GM12872 (cell line): ENCODE results near the gene CDK19.

Experiments used
- TF ChIP-seq, protein P1 (sequence below): IDR thresholded peaks from 3 replicates; pipeline ENCODE4 v1.5.1; 2011; ENCODE audit warnings: low read depth, mild to moderate bottlenecking, low read length, moderate library complexity; ENCODE audit not compliant: insufficient read depth

The CDK19 gene

DNA sequence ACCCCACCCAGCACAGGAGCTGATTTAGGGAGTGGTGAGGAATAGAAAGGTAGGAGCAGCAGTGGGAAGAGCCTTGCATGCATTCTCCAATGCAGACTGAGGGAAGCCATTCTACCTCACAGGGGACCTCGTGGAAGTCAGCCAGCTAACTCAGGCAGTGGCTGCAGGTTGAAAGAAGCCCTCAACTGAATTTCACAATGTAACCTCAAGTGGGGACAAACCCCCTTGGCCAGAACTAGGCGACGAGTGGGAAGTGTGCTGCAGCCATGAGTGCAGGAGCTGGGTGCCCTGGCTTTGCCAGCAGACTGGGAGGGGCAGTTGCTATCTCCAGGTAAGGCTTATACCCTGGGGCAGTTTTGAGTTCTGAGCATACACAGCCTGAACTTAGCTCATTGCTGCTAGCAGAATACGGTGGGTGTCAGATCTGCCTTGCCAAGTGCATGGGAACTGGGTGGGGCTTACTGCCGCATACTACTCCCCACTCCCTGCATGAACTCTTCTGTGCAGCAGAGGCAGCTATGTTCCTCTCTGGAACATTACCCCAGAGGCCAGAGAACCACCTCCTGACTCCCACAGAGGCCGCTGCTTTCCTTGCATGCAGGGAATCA, 126.5 kb downstream of the CDK19 start:
- TF ChIP-seq, protein P1, sequence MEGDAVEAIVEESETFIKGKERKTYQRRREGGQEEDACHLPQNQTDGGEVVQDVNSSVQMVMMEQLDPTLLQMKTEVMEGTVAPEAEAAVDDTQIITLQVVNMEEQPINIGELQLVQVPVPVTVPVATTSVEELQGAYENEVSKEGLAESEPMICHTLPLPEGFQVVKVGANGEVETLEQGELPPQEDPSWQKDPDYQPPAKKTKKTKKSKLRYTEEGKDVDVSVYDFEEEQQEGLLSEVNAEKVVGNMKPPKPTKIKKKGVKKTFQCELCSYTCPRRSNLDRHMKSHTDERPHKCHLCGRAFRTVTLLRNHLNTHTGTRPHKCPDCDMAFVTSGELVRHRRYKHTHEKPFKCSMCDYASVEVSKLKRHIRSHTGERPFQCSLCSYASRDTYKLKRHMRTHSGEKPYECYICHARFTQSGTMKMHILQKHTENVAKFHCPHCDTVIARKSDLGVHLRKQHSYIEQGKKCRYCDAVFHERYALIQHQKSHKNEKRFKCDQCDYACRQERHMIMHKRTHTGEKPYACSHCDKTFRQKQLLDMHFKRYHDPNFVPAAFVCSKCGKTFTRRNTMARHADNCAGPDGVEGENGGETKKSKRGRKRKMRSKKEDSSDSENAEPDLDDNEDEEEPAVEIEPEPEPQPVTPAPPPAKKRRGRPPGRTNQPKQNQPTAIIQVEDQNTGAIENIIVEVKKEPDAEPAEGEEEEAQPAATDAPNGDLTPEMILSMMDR, result no peak

DNA sequence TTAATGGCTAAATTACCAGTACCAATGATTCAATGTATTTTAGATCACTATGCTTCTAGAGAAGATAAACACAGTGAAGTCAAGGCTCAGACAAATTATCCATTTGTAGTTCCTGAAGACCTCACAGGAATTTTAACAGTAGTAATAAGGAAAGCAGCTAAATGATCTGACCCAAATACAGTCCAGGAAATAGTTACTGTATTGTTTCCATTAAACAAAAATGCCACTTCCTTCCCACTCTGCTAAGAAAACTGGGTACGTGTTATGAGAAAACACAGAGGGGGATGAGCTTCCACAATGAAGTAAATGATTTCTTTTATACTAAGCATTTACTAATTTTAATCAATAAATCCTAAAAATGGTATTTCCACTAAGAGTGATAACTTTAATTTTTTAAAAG, 127.9 kb downstream of the CDK19 start:
- TF ChIP-seq, protein P1, result no peak

GRCh38 chr6:110683241-110683640, 132.0 kb downstream of the CDK19 start:
- TF ChIP-seq, protein P1, result no peak

DNA sequence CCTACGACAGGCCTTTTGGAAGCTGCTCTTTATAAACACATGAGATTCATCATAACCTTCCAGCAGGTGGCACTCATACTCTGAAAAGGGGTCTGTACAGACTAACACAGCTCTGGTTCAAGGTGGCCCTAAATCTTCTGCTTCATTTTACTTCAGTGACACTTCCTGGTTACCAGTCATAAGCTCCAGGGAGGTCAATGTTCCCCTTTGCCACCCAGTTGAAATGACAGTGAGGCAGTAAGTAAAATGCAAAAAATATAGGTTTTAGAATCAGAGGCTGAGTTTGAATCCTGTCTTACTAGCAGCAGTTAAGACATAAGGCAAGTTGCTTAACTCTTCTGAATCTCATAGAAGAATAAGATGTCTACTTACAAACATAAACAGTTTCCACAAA, 132.8 kb downstream of the CDK19 start:
- TF ChIP-seq, protein P1, result peak; percentile 64

- TF ChIP-seq, protein P1, result no peak
Observed at GRCh38 chr6:110681543-110682459, 133.5 kb downstream of the CDK19 start.

DNA sequence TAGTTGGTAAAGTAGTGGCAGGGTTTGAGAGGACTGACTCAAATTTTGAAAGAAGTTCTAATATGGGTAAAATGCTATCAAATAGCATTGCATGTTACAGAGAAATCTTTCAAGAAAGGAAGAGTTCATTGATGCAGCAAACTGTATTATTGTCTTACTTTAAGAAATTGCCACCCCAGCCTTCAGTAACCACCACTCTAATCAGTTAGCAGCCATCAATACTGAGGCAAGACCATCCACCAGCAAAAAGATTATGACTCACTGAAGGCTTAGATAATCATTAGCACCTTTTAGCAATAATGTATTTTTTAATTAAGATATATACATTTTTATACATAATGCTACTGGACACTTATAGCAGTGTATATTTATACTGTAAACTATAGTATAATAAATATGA, 138.9 kb downstream of the CDK19 start:
- TF ChIP-seq, protein P1, result no peak

- TF ChIP-seq, protein P1, result no peak
Observed at GRCh38 chr6:110674096-110674495, 141.2 kb downstream of the CDK19 start.
